Mucosa of rectum (tissue), 2 donors: ENCODE data around the gene MMP28.
"Not testable (repeated sequence)": the region's sequence is repeated elsewhere in the genome, so short reads cannot be mapped to it uniquely, and the experiment has no call there.

ENCODE experiments used
- H3K27ac ChIP-seq, 2 donors: one replicate each; pipeline ENCODE4 v1.7.0; 2013; ENCODE audit warnings: inconsistent platforms in 2 of 2, low read depth in 2 of 2, low read length in 2 of 2
- H3K27me3 ChIP-seq, 2 donors: one replicate each; pipeline ENCODE4 v1.7.0; 2013; ENCODE audit warnings: low read length in 2 of 2; ENCODE audit not compliant: control insufficient read depth in 2 of 2, insufficient read depth in 2 of 2
- H3K36me3 ChIP-seq, 2 donors: one replicate each; pipeline ENCODE4 v1.7.0; 2013; ENCODE audit warnings: low read length in 2 of 2; ENCODE audit not compliant: control insufficient read depth in 2 of 2, insufficient read depth in 2 of 2
- H3K4me1 ChIP-seq, 2 donors: one replicate each; pipeline ENCODE4 v1.7.0; 2013; ENCODE audit warnings: low read length in 2 of 2, mild to moderate bottlenecking in 1 of 2; ENCODE audit not compliant: control insufficient read depth in 2 of 2, insufficient read depth in 2 of 2
- H3K4me3 ChIP-seq, 2 donors: one replicate each; pipeline ENCODE4 v1.7.0; 2013; ENCODE audit warnings: low read length in 2 of 2
- H3K9ac ChIP-seq, 2 donors: one replicate each; pipeline ENCODE4 v1.7.0; 2013; ENCODE audit warnings: low read length in 2 of 2, low read depth in 1 of 2, mild to moderate bottlenecking in 1 of 2
- H3K9me3 ChIP-seq, 2 donors: one replicate each; pipeline ENCODE4 v1.7.0; 2013; ENCODE audit warnings: low read length in 2 of 2; ENCODE audit not compliant: control insufficient read depth in 2 of 2
- donor health status: healthy.
- donor health status: Normal muscosa, but diverticular disease.

MMP28 gene

GRCh38 chr17:35752945-35753764 lies 42.3 kb downstream of the MMP28 start, which contains the start of gene GAS2L2:
TSS of gene GAS2L2 (minus strand) at chr17:35753239. CDS start at chr17:35752850, 389 bp downstream.
- Histone ChIP-seq H3K4me3 (no peak within 1 kb of the TSS), H3K4me1 (peaks cover 0 to 6% of the 10 kb centered on the region in 2 donors), H3K9ac (no peak within 1 kb of the TSS), H3K27ac (no peak within 1 kb of the TSS), H3K9me3 (no peaks in the 10 kb centered on the region), H3K27me3 (peaks cover 16 to 23% of the 10 kb centered on the region in 2 donors), H3K36me3 (no peaks in the 10 kb centered on the region)

GRCh38 chr17:35752471-35752870 lies 43.0 kb downstream of the MMP28 start:
- H3K4me3 ChIP-seq: no peak overlapping the region
- H3K9me3 ChIP-seq: no peaks in the 10 kb centered on the region
- no peak overlapping the region for H3K27ac ChIP-seq
- H3K9ac ChIP-seq: no peak overlapping the region
- no peaks in the 10 kb centered on the region for H3K36me3 ChIP-seq
- H3K27me3 ChIP-seq: peaks cover 16 to 25% of the 10 kb centered on the region in 2 donors
- peaks cover 0 to 6% of the 10 kb centered on the region in 2 donors for H3K4me1 ChIP-seq

- H3K4me3 ChIP-seq, H3K4me1 ChIP-seq, H3K27ac ChIP-seq, H3K9me3 ChIP-seq, H3K9ac ChIP-seq, H3K36me3 ChIP-seq: not testable (repeated sequence)
- peaks cover 16 to 26% of the 10 kb centered on the region in 2 donors for H3K27me3 ChIP-seq
Observed at GRCh38 chr17:35751541-35751940, 43.9 kb downstream of the MMP28 start.

GRCh38 chr17:35750526-35751395 lies 44.7 kb downstream of the MMP28 start:
- H3K9ac ChIP-seq: no peak overlapping the region
- H3K36me3 ChIP-seq: no peaks in the 10 kb centered on the region
- H3K4me1 ChIP-seq: peaks cover 0 to 6% of the 10 kb centered on the region in 2 donors
- no peak overlapping the region for H3K4me3 ChIP-seq
- no peaks in the 10 kb centered on the region for H3K9me3 ChIP-seq
- no peak overlapping the region for H3K27ac ChIP-seq
- H3K27me3 ChIP-seq: peaks cover 16 to 26% of the 10 kb centered on the region in 2 donors

- Histone ChIP-seq H3K27ac (no peak overlapping the region), H3K4me3 (no peak overlapping the region)
Observed at GRCh38 chr17:35749560-35750412, 45.7 kb downstream of the MMP28 start.

GRCh38 chr17:35748979-35749378 lies 46.5 kb downstream of the MMP28 start:
- peaks cover 16 to 26% of the 10 kb centered on the region in 2 donors for H3K27me3 ChIP-seq
- H3K4me3 ChIP-seq: no peak overlapping the region

More at GRCh38 chr17:35749560-35750412, 45.7 kb downstream of the MMP28 start:
- H3K4me1 ChIP-seq: peaks cover 0 to 6% of the 10 kb centered on the region in 2 donors
- H3K9ac ChIP-seq: no peak overlapping the region
- H3K27me3 ChIP-seq: peaks cover 16 to 26% of the 10 kb centered on the region in 2 donors
- H3K36me3 ChIP-seq: no peaks in the 10 kb centered on the region
- H3K9me3 ChIP-seq: no peaks in the 10 kb centered on the region

GRCh38 chr17:35748341-35748841 lies 47.0 kb downstream of the MMP28 start:
- no peak overlapping the region for H3K4me3 ChIP-seq
- no peaks in the 10 kb centered on the region for H3K9me3 ChIP-seq
- no peaks in the 10 kb centered on the region for H3K36me3 ChIP-seq
- no peak overlapping the region for H3K27ac ChIP-seq
- H3K9ac ChIP-seq: no peak overlapping the region
- peaks cover 19 to 26% of the 10 kb centered on the region in 2 donors for H3K27me3 ChIP-seq
- peaks cover 0 to 6% of the 10 kb centered on the region in 2 donors for H3K4me1 ChIP-seq

More at GRCh38 chr17:35748979-35749378, 46.5 kb downstream of the MMP28 start:
- peaks cover 0 to 6% of the 10 kb centered on the region in 2 donors for H3K4me1 ChIP-seq
- no peak overlapping the region for H3K27ac ChIP-seq
- no peaks in the 10 kb centered on the region for H3K36me3 ChIP-seq
- H3K9me3 ChIP-seq: no peaks in the 10 kb centered on the region
- no peak overlapping the region for H3K9ac ChIP-seq

GRCh38 chr17:35747540-35748017 lies 47.9 kb downstream of the MMP28 start:
- H3K9me3 ChIP-seq: no peaks in the 10 kb centered on the region
- peaks cover 19 to 26% of the 10 kb centered on the region in 2 donors for H3K27me3 ChIP-seq
- no peak overlapping the region for H3K4me3 ChIP-seq
- H3K4me1 ChIP-seq: peaks cover 0 to 3% of the 10 kb centered on the region in 2 donors
- H3K27ac ChIP-seq: no peak overlapping the region
- H3K36me3 ChIP-seq: no peaks in the 10 kb centered on the region
- no peak overlapping the region for H3K9ac ChIP-seq

- H3K27ac ChIP-seq: no peak overlapping the region
- H3K4me3 ChIP-seq: no peak overlapping the region
- peaks cover 22 to 28% of the 10 kb centered on the region in 2 donors for H3K27me3 ChIP-seq
- no peaks in the 10 kb centered on the region for H3K9me3 ChIP-seq
- no peaks in the 10 kb centered on the region for H3K36me3 ChIP-seq
- no peaks in the 10 kb centered on the region for H3K4me1 ChIP-seq
- H3K9ac ChIP-seq: no peak overlapping the region
Observed at GRCh38 chr17:35745749-35746320, 49.6 kb downstream of the MMP28 start.
